Lung (tissue), 12 donors: ENCODE measurements around the gene ITGB1BP1. TPM values are rescaled to one million over a fixed set of nuclear protein-coding genes. Genes with fewer than 3 reads are reported as not detected.

Source experiments
- ATAC-seq: fragments of 200-7000 bp; cut with Tn5 transposase; one replicate; pipeline ENCODE4 v1.9.1; 2020; ENCODE audit warnings: moderate number of reproducible peaks; ENCODE audit not compliant: insufficient read depth, low FRiP score
- DNase-seq, 3 donors: peaks; one replicate each; pipeline ENCODE4 v3.0.0-alpha.2; 2013 to 2017
- H3K27ac ChIP-seq, 2 donors: one replicate each; pipeline ENCODE4 v1.5.1; 2013; ENCODE audit warnings: mild to moderate bottlenecking in 2 of 2, moderate library complexity in 2 of 2, control low read depth in 1 of 2, inconsistent platforms in 1 of 2, low read depth in 1 of 2, low read length in 1 of 2
- H3K27me3 ChIP-seq, 3 donors: one replicate each; pipeline ENCODE4 v1.5.1; 2013; ENCODE audit warnings: low read length in 2 of 3; ENCODE audit not compliant: control insufficient read depth in 3 of 3, insufficient read depth in 3 of 3
- H3K36me3 ChIP-seq, 4 donors: one replicate each; pipeline ENCODE4 v1.5.1; 2013; ENCODE audit warnings: low read length in 4 of 4, mild to moderate bottlenecking in 1 of 4, moderate library complexity in 1 of 4; ENCODE audit not compliant: control insufficient read depth in 4 of 4, insufficient read depth in 4 of 4
- H3K4me1 ChIP-seq, 5 donors: one replicate each; pipeline ENCODE4 v1.5.1; 2013; ENCODE audit warnings: low read length in 5 of 5, mild to moderate bottlenecking in 2 of 5, moderate library complexity in 1 of 5; ENCODE audit not compliant: control insufficient read depth in 5 of 5, insufficient read depth in 5 of 5
- H3K4me3 ChIP-seq: one replicate; pipeline ENCODE4 v1.5.1; 2013; ENCODE audit warnings: mild to moderate bottlenecking, control low read depth, moderate library complexity
- H3K9ac ChIP-seq, 2 donors: one replicate each; pipeline ENCODE4 v1.5.1; 2013; ENCODE audit warnings: low read length in 2 of 2, control low read depth in 1 of 2; ENCODE audit not compliant: insufficient read depth in 1 of 2
- H3K9me3 ChIP-seq, 4 donors: one replicate each; pipeline ENCODE4 v1.5.1; 2013; ENCODE audit warnings: low read length in 3 of 4, mild to moderate bottlenecking in 1 of 4, moderate library complexity in 1 of 4; ENCODE audit not compliant: control insufficient read depth in 4 of 4, insufficient read depth in 3 of 4
- CTCF ChIP-seq: IDR thresholded peaks from 2 replicates; pipeline ENCODE4 v1.5.1; 2012; ENCODE audit warnings: mild to moderate bottlenecking; ENCODE audit errors: control extremely low read depth, extremely low read depth
- WGBS, 2 donors: extraction: QIAGEN DNeasy Blood & Tissue Kit; methylation state at CpG; one replicate each; pipeline ENCODE4 v1.1.7; 2013; 5-methylcytosine and 5-hydroxymethylcytosine counted together
- polyA plus RNA-seq, 2 donors: library from polyadenylated mRNA; stranded (reverse); fragments of 200-250 nt; gene quantifications; one replicate each; pipeline ENCODE4 v1.2.1, GENCODE V29; 2013
- total RNA-seq, 2 donors: library from RNA; depleted of rRNA in 1 of 2; stranded (reverse); fragments of >200 nt in 1 of 2; gene quantifications; one replicate each; pipeline ENCODE4 v1.2.1, GENCODE V29; 2014 to 2021
- donor health status: control.
- donor health status: control.
- donor health status: Bipolar disorder and iron deficiency.
- donor health status: healthy.
- donor health status: DM: yes; HTN: yes; CAD: no.

ITGB1BP1 gene
- total and polyA plus RNA-seq, 4 donors = 32.4 to 100 (median 62.6) TPM

GRCh38 chr2:9467687-9468086, 44.4 kb upstream of the ITGB1BP1 start:
- Histone ChIP-seq H3K9ac (no peak overlapping the region), H3K27me3 (no peaks in the 10 kb centered on the region), H3K27ac (no peak overlapping the region), H3K36me3 (peaks cover 3 to 13% (median 4%) of the 10 kb centered on the region in 4 donors), H3K4me1 (peaks cover 0 to 2% (median 0%) of the 10 kb centered on the region in 5 donors), H3K4me3 (no peak overlapping the region), H3K9me3 (no peaks in the 10 kb centered on the region)
- 76 to 84% methylated on average over 10 of the region's 10 CpGs for WGBS, 2 donors
- DNase-seq (no peak), ATAC-seq (peak; percentile 70)
- TF ChIP-seq CTCF = no peak

- Histone ChIP-seq H3K9ac (no peak overlapping the region), H3K4me3 (no peak overlapping the region), H3K4me1 (peaks cover 0 to 2% (median 0%) of the 10 kb centered on the region in 5 donors), H3K36me3 (peaks cover 1 to 13% (median 6%) of the 10 kb centered on the region in 4 donors), H3K27me3 (no peaks in the 10 kb centered on the region), H3K27ac (no peak overlapping the region), H3K9me3 (no peaks in the 10 kb centered on the region)
- 88 to 94% methylated on average over 43 to 46 of the region's 46 CpGs for WGBS, 2 donors
- no peak for ATAC-seq
- no peak for DNase-seq
- no peak for TF ChIP-seq CTCF
Observed at GRCh38 chr2:9466147-9466683, 42.9 kb upstream of the ITGB1BP1 start.

GRCh38 chr2:9465170-9465569, 41.8 kb upstream of the ITGB1BP1 start:
- no peak for TF ChIP-seq CTCF
- Histone ChIP-seq H3K4me3 (no peak overlapping the region), H3K4me1 (peaks cover 0 to 2% (median 0%) of the 10 kb centered on the region in 5 donors), H3K27me3 (no peaks in the 10 kb centered on the region), H3K27ac (no peak overlapping the region), H3K9ac (no peak overlapping the region), H3K9me3 (no peaks in the 10 kb centered on the region), H3K36me3 (peaks cover 0 to 17% (median 7%) of the 10 kb centered on the region in 4 donors)
- DNase-seq = no peak
- ATAC-seq = no peak
- WGBS, 2 donors = 83 to 85% methylated on average over 7 of the region's 7 CpGs

- Histone ChIP-seq H3K36me3 (peaks cover 3 to 13% (median 9%) of the 10 kb centered on the region in 4 donors), H3K27me3 (no peaks in the 10 kb centered on the region), H3K4me3 (no peak overlapping the region), H3K27ac (no peak overlapping the region), H3K9ac (no peak overlapping the region), H3K9me3 (no peaks in the 10 kb centered on the region), H3K4me1 (peaks cover 0 to 2% (median 0%) of the 10 kb centered on the region in 5 donors)
- ATAC-seq = no peak
- no peak for DNase-seq
- 33 to 65% methylated on average over 7 of the region's 7 CpGs for WGBS, 2 donors
- no peak for TF ChIP-seq CTCF
Observed at GRCh38 chr2:9463698-9464034, 40.3 kb upstream of the ITGB1BP1 start.
